22Rv1 (cell line): ENCODE measurements around the gene APOC3.

Source experiments
- CTCF ChIP-seq: fragments of 450-650 bp; IDR thresholded peaks from 2 replicates; pipeline ENCODE4 v1.5.1; 2017; ENCODE audit warnings: mild to moderate bottlenecking
- ZFX ChIP-seq: fragments of 450-650 bp; IDR thresholded peaks from 2 replicates; pipeline ENCODE4 v1.6.1; 2017; ENCODE audit warnings: antibody characterized with exemption, borderline replicate concordance

GRCh38 chr11:116821050-116821918 lies 8.4 kb upstream of the APOC3 start:
- TF ChIP-seq CTCF, result no peak
- TF ChIP-seq ZFX, result no peak
